Activated CD8-positive, alpha-beta T cell treated with anti-CD3 and anti-CD28 coated beads, Interleukin-2, amount 10 ng/mL, durations not matched to agents 7 days and 5 days (primary cell): ENCODE results near the gene MVD. TPM values are rescaled to one million over a fixed set of nuclear protein-coding genes. Genes with fewer than 3 reads are reported as not detected.

ENCODE experiments used
- ATAC-seq: fragments of 150-1000 bp; cut with Tn5 transposase; one replicate; pipeline ENCODE4 v1.10.0; 2021; ENCODE audit warnings: moderate library complexity
- CTCF ChIA-PET: fragments of 350-600 bp; sonication (Branson Sonifier 250); formaldehyde crosslinking; loops from one replicate; lab custom pipeline; 2021; ENCODE audit warnings: antibody characterized with exemption; lab: Charles Lee
- POLR2A ChIA-PET: fragments of 350-600 bp; sonication (Branson Sonifier 250); formaldehyde crosslinking; loops from one replicate; lab custom pipeline; 2021; ENCODE audit warnings: antibody characterized with exemption; lab: Charles Lee
- DNase-seq: peaks from one replicate; pipeline ENCODE4 v3.0.0-alpha.2; 2020
- H3K27ac Mint-ChIP-seq: one replicate; pipeline ENCODE4 v1.8.0; 2021; ENCODE audit warnings: mild to moderate bottlenecking, mixed read lengths
- H3K27me3 Mint-ChIP-seq: one replicate; pipeline ENCODE4 v1.8.0; 2021; ENCODE audit warnings: low read depth, mixed read lengths
- H3K36me3 Mint-ChIP-seq: one replicate; pipeline ENCODE4 v1.8.0; 2021; ENCODE audit warnings: low read depth, mixed read lengths
- H3K4me1 Mint-ChIP-seq: one replicate; pipeline ENCODE4 v1.8.0; 2021; ENCODE audit warnings: low read depth, mixed read lengths
- H3K4me3 Mint-ChIP-seq: one replicate; pipeline ENCODE4 v1.8.0; 2021; ENCODE audit warnings: mild to moderate bottlenecking, mixed read lengths
- H3K9me3 Mint-ChIP-seq: one replicate; pipeline ENCODE4 v1.8.0; 2022; ENCODE audit warnings: mixed read lengths; ENCODE audit not compliant: insufficient read depth
- total RNA-seq, 2 experiments: library from RNA; stranded (reverse); gene quantifications; one replicate each; pipeline ENCODE4 v1.2.3, GENCODE V29; 2021

Gene MVD
- total RNA-seq, 2 experiments from 2014 or later, result 86.0 to 96.1 TPM

DNA sequence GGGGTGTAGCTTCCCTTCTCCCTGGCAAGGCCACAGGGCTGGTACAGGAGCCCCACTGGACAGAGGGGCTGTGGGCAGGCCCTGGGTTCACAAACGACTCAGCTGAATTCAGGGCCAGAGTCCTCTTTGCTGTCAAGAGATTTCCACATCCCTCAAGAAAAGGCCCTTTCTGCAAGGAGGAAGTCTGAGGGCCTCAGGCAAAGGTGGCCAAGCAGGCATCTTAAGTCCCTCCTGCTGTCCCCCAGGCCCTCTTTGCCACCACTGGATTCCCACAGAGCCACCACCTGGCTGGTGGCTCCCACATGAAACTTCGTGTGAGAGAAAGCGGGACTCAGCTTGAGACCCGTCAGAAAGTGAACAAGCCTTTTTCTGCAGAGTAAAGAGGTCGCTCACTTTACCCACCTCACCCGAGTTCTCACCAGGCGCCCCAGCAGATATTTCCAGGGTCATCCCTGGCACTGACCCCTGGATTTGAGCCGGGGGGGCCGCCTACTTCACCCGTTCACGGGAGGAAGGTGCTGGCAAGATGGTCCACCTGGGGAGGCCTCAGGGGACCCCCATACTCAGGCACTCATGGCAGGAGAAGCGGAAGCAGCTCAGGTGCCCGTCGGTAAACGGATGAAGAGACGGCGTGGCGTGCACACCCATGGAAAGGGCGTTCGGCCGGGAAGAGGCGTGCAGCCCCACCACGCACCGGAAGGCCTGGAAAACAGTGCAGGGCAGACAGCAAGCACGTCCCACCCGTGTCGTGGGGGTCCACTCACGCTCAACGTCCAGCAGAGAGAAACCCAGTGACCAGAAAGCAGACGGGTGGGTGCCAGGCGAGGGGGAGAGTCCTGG is 39.7 kb upstream of the MVD start:
- Mint-ChIP-seq H3K4me3 (peak overlapping the region; percentile 99), H3K27ac (peak overlapping the region; percentile 100), H3K27me3 (no peaks in the 10 kb centered on the region), H3K36me3 (peaks cover 53% of the 10 kb centered on the region), H3K4me1 (peaks cover 67% of the 10 kb centered on the region), H3K9me3 (no peaks in the 10 kb centered on the region)
- DNase-seq, result peak; percentile 44
- ChIA-PET CTCF (interaction anchor here (0.6 to 4.2 kb wide), 11 partner anchors 10 to 513 kb away, joined by 3 to 28 read pairs (median 4); partner anchors contain the start of gene APRT), POLR2A (interaction anchor here (0.5 to 5.9 kb wide), 22 partner anchors 11 to 263 kb away, joined by 3 to 38 read pairs (median 6); partner anchors contain the start of genes APRT, CYBA, MVD and SNAI3)
- no peak for ATAC-seq

DNA sequence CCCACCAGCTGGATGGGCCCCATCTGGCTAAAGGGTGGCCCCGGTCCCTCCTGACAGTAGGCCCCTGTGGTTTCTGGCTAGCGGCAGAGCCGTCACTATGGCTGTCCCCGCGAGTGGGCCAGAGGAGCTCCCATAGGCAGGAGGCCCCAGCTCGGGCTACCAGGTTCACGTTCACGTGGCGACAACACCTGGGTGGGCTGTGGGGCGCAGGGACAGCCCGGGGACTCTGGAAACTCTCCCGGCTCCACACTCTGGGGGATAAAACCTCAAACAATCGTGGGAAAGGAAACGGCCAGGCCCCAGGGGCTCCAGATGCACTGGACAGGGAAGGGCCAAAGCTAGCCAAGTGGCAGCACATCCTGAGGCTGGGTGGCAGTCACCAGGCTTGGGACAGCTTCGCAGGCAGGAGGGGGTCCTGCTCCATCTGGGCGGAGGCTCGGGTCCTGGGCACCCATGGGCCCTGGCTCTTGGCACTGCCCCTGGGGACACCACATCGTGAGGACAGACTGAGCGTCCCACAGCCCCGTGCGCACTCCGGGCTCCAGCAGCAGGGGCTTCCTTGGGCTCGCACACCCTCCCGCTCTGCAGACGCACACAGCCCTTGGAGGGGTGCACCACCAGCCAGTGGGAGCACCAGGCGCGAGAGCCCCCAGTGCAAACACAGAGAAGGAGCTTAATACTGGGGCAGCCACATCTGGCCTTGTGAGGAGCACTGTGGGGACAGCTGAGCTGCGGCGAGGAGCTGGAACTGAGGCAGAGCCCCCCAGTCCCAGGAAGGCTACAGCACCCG is 38.9 kb upstream of the MVD start:
- CTCF ChIA-PET, result interaction anchor here (1.1 to 4.2 kb wide), 8 partner anchors 9 to 110 kb away, joined by 3 to 28 read pairs (median 4); partner anchors contain the start of gene APRT
- DNase-seq, result peak; percentile 38
- no peak for ATAC-seq
- H3K27ac Mint-ChIP-seq, result peak overlapping the region; percentile 100
- no peaks in the 10 kb centered on the region for H3K27me3 Mint-ChIP-seq
- H3K9me3 Mint-ChIP-seq, result no peaks in the 10 kb centered on the region
- peak overlapping the region; percentile 99 for H3K4me3 Mint-ChIP-seq
- POLR2A ChIA-PET, result interaction anchor here (0.7 to 5.9 kb wide), 14 partner anchors 10 to 141 kb away, joined by 3 to 38 read pairs (median 6); partner anchors contain the start of genes APRT, CYBA, MVD and SNAI3
- H3K36me3 Mint-ChIP-seq, result peaks cover 56% of the 10 kb centered on the region
- H3K4me1 Mint-ChIP-seq, result peaks cover 62% of the 10 kb centered on the region

DNA sequence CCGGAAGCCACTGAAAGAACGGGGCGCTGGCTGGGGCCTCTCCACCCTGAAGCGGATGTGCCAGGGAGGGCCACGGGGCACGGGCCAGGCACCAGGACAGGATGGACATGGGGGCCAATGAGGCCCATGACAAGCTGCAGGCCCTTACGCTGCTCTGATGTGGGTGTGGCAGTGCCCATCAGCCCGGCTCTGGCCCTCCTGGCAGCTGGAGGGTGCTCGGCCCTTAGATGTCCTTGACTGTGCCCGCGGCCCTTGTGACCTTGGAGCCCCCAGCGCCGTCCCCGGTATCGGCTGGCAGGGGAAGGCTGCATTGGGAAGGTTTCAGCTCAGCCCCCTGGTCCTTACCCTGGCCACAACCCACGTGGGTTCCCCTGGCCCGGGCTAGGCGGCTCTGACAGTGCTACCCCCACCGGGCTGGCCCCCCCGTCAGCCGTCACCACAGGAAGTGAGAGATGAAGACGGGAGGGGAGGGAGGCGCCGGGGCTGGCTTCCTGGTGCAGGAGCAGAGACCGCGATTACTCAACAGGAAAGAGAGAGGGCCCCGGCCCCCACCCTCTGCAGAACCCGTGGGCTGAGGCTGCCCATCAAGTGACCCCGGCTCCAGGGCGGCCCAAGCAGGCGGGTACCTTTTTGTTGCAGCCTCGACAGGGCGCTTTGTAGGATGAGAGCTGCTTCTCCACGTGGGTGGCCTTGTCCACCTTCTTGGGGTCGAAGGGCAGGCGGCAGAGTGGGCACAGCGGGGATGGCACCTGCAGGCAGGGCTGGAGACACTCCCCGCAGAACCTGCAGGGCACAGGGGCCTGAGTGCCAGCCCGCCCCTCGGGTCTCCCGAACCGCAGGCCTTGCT is 38.0 kb upstream of the MVD start:
- Mint-ChIP-seq H3K4me1 (peaks cover 64% of the 10 kb centered on the region), H3K36me3 (peaks cover 60% of the 10 kb centered on the region), H3K4me3 (peak overlapping the region; percentile 99), H3K27me3 (no peaks in the 10 kb centered on the region), H3K27ac (peak overlapping the region; percentile 100), H3K9me3 (no peaks in the 10 kb centered on the region)
- POLR2A ChIA-PET, result interaction anchor here (0.9 to 5.9 kb wide), 13 partner anchors 8 to 140 kb away, joined by 3 to 38 read pairs (median 5); partner anchors contain the start of genes APRT, CYBA, MVD and SNAI3
- DNase-seq (peak; percentile 98), ATAC-seq (peak; percentile 71)
- CTCF ChIA-PET, result interaction anchor here (0.8 to 4.2 kb wide), 8 partner anchors 9 to 111 kb away, joined by 3 to 28 read pairs (median 4); no protein-coding TSS in a partner anchor

DNA sequence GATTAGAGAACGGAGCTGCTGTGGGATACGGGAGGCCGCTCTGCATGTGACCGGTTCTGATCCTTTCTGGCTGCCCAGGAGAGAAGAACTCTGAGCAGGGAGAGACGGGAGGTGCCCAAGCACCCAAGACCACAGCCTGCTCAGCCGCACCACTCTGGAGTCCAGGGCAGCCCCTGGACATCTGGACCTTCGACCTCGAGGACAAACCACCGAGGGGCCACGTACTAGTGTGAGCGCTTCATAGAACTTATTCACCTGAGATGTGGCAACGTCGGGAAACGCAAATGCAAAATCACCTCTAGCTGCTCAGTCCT is 37.4 kb upstream of the MVD start:
- no peak for DNase-seq
- peaks cover 62% of the 10 kb centered on the region for H3K4me1 Mint-ChIP-seq
- peak overlapping the region; percentile 99 for H3K4me3 Mint-ChIP-seq

DNA sequence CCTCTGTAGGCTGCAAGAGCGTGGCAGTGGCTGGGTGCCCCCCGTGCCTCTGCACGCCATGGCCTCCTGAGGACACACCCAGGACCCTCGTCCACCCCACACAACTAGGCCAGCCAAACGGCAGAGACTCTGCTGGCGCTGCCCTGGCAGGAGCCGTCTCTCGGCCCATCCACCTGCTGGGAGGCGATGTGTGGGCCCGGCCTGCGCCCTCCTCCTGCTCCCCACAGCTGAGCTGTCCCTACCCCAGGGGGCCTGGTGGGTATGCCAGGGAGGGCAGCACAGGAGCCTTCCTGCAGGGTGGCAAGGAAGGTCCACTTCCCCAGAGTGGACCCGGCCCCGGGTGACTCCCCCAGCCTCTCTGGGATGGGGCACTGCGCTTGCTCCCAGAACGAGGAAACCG is 36.3 kb upstream of the MVD start:
- Mint-ChIP-seq H3K9me3 (no peaks in the 10 kb centered on the region), H3K4me1 (peaks cover 54% of the 10 kb centered on the region), H3K36me3 (peaks cover 61% of the 10 kb centered on the region), H3K27me3 (no peaks in the 10 kb centered on the region), H3K4me3 (no peak overlapping the region), H3K27ac (no peak overlapping the region)
- CTCF ChIA-PET, result interaction anchor here (1.3 kb wide), 1 partner anchor 70 kb away, joined by 3 read pairs; no protein-coding TSS in a partner anchor
- POLR2A ChIA-PET, result no interaction called here
- ATAC-seq (no peak), DNase-seq (no peak)

More for the DNA sequence above, 37.4 kb upstream of the MVD start:
- Mint-ChIP-seq H3K36me3 (peaks cover 61% of the 10 kb centered on the region), H3K27ac (peak overlapping the region; percentile 100), H3K27me3 (no peaks in the 10 kb centered on the region), H3K9me3 (no peaks in the 10 kb centered on the region)
- CTCF ChIA-PET, result interaction anchor here (0.8 to 4.2 kb wide), 7 partner anchors 8 to 112 kb away, joined by 3 to 28 read pairs (median 3); no protein-coding TSS in a partner anchor
- ATAC-seq, result no peak
- POLR2A ChIA-PET, result interaction anchor here (0.9 to 5.9 kb wide), 7 partner anchors 8 to 112 kb away, joined by 3 to 38 read pairs (median 8); partner anchors contain the start of genes APRT, CYBA and SNAI3

DNA sequence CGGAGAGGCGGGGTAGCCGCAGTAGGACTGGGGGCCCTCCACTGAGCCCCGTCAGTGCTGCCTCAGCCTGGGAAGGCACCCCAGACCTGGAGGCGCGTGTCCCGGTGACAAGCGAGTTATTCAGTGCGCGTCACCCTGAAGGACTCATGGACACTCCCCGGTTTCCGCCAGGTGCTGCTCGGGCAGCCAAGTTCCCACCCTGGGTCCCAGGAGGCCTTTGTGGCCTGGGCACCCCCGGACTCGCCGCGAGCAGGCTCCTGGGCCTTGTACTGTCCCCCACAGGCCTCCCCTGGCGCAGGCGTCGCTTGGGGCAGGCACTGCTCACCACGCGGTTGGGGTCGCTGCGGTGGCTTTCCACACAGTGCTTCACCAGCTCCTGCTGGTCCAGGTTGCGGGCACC is 35.8 kb upstream of the MVD start:
- POLR2A ChIA-PET, result no interaction called here
- H3K27me3 Mint-ChIP-seq, result no peaks in the 10 kb centered on the region
- peak overlapping the region; percentile 68 for H3K27ac Mint-ChIP-seq
- peaks cover 56% of the 10 kb centered on the region for H3K36me3 Mint-ChIP-seq
- no peak overlapping the region for H3K4me3 Mint-ChIP-seq
- no peaks in the 10 kb centered on the region for H3K9me3 Mint-ChIP-seq
- peaks cover 52% of the 10 kb centered on the region for H3K4me1 Mint-ChIP-seq
- no peak for ATAC-seq
- CTCF ChIA-PET, result interaction anchor here (0.8 to 1.3 kb wide), 3 partner anchors 14 to 79 kb away, joined by 3 to 4 read pairs (median 3); no protein-coding TSS in a partner anchor
- no peak for DNase-seq

DNA sequence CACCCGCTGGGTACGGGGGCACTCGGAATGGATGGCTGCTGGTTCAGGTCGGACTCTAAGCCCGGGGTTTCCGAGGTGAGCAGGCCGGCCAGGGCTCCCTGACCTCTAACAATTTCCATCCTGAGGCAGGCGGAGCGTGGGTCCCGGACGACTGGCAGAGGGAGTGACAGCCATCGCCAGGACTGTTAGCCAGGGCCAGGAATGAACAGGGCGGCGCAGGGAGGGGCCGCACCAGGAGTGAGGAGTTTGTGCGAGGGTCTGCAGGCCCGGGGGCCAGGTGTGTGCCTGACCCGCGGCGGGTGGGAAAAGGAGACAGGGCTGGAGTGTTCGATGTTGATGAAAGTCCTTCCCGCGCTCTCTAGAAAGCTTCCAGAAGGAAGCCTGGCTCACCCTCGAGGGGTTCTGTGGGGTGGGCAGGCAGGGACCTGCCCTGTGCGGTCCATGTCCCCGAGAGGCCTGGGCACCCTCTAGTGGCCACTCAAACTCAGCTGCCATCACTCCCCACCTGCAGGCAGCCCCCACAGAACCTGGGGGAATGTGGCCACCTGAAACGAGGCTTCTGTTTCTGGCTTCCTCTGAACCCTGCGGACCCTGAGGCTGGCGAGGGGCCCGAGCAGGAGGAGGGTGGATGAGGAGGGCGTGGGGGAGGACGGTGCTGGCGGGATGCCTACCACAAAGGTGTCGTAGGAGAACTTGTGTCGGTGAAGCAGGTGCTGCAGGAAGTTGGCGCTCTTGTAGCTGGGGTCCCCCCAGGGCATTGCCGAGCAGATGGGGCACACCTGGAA is 35.1 kb upstream of the MVD start:
- DNase-seq (peak; percentile 49), ATAC-seq (no peak)
- Mint-ChIP-seq H3K27ac (peak overlapping the region; percentile 68), H3K36me3 (peaks cover 51% of the 10 kb centered on the region), H3K4me1 (peaks cover 53% of the 10 kb centered on the region), H3K27me3 (no peaks in the 10 kb centered on the region), H3K9me3 (no peaks in the 10 kb centered on the region), H3K4me3 (no peak overlapping the region)
- POLR2A ChIA-PET, result no interaction called here
- CTCF ChIA-PET, result interaction anchor here (0.8 to 1.3 kb wide), 3 partner anchors 13 to 78 kb away, joined by 3 to 4 read pairs (median 3); no protein-coding TSS in a partner anchor

DNA sequence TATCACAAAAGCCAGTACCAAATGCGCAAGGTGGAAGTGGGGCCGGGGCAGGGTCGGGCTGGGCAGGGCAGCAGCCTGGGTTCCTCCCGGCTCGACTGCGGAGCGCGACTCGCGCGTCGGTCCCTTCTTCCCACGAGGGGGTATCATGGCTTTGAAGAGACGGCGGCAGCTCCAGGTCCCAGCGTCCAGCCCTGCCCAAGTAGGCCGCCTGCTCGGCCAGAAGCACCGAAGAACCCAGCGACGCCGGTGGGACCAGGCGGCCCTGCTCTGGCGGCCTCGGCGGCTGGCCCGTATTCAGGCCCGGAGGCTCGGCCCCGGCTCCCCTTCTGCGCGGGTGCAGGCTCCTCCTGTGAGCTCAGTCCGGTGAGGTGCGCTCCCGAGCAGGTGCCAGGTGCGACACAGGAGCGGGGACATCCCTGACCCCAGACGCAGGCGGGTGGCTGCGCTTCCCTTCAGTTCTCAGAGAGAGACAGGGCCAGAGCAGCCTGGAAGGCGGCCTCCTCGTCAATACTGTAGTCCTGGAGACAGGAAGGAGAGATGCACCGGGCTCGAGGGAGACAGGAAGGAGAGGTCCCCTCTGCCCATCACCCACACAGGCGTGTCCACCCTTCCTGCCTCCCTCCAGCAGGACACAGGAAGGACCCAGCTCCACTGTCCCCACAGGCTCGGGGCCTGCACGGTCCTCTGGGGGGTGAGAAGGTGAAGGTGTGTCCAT is 34.4 kb upstream of the MVD start:
- peaks cover 44% of the 10 kb centered on the region for H3K36me3 Mint-ChIP-seq
- POLR2A ChIA-PET, result no interaction called here

DNA sequence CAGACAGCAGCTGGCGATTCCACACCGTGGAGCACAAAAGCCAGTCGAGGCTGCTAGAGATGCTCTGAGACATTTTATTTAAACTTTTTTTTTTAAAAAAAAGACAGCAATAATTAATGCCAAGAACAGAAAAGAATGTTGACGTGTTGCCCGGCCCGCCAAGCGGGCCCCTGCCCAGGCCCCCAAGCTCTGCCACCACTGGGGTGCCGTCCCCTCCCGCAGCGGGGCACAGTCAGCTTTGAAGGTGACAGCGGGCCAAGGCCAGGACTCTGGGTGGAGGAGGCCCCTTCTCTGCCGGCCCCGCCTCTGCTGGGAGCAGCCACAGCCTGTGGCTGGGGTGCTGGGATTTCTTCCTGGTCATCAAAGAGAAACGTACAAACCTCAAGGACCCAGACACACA is 33.5 kb upstream of the MVD start:
- Mint-ChIP-seq H3K27me3 (no peaks in the 10 kb centered on the region), H3K9me3 (no peaks in the 10 kb centered on the region), H3K36me3 (peaks cover 37% of the 10 kb centered on the region), H3K27ac (peak overlapping the region; percentile 49), H3K4me1 (peaks cover 60% of the 10 kb centered on the region), H3K4me3 (no peak overlapping the region)
- POLR2A ChIA-PET, result no interaction called here
- CTCF ChIA-PET, result no interaction called here
- ATAC-seq (no peak), DNase-seq (no peak)

More for the DNA sequence above, 34.4 kb upstream of the MVD start:
- H3K4me1 Mint-ChIP-seq, result peaks cover 55% of the 10 kb centered on the region
- no peak for DNase-seq
- H3K9me3 Mint-ChIP-seq, result no peaks in the 10 kb centered on the region
- no peaks in the 10 kb centered on the region for H3K27me3 Mint-ChIP-seq
- peak overlapping the region; percentile 68 for H3K27ac Mint-ChIP-seq
- CTCF ChIA-PET, result interaction anchor here (1.2 kb wide), 1 partner anchor 12 kb away, joined by 4 read pairs; no protein-coding TSS in a partner anchor
- no peak for ATAC-seq
- no peak overlapping the region for H3K4me3 Mint-ChIP-seq

DNA sequence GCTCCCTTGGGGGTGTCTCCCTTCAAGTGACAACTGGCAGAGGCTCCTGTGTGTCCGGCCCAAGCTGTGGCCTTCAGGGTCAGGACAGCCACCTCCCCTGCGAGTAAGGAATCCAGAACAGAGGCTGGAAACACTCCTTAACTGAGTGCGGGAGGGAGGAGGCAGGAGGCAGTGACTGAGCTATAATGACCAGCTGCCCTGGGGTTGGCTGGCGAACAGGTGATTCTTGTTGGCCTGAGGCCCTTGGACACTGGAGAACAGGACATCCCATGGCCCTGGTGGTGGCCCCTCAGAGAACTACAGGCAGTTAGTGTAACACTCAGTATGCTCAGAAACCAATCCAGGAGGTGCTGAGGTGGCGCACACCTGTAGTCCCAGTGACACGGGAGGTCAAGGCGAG is 32.9 kb upstream of the MVD start:
- CTCF ChIA-PET, result no interaction called here
- POLR2A ChIA-PET, result no interaction called here
- peak overlapping the region; percentile 61 for H3K27ac Mint-ChIP-seq
- H3K27me3 Mint-ChIP-seq, result no peaks in the 10 kb centered on the region
- H3K4me1 Mint-ChIP-seq, result peaks cover 64% of the 10 kb centered on the region
- ATAC-seq, result no peak
- H3K9me3 Mint-ChIP-seq, result no peaks in the 10 kb centered on the region
- H3K36me3 Mint-ChIP-seq, result peaks cover 32% of the 10 kb centered on the region
- no peak overlapping the region for H3K4me3 Mint-ChIP-seq
- no peak for DNase-seq
